ENCODE results near the gene MTCL1. TPM values are rescaled to one million over a fixed set of nuclear protein-coding genes. Genes with fewer than 3 reads are reported as not detected.

MTCL1 gene
- total RNA-seq, 1 experiment from 2014 or later, result 11.2 TPM

GRCh38 chr18:8812631-8813030, 107.3 kb downstream of the MTCL1 start:
- Histone ChIP-seq H3K36me3 (ENCODE audit: insufficient read depth, low read length, poor library complexity, severe bottlenecking) (no peaks in the 10 kb centered on the region), H3K27me3 (replicated peaks; ENCODE audit: insufficient read depth, low read depth, low read length, poor library complexity) (no peaks in the 10 kb centered on the region), H3K4me3 (ENCODE audit: low read depth, low read length, poor library complexity, severe bottlenecking) (no peak overlapping the region), H3K27ac (ENCODE audit: low read depth, low read length, poor library complexity, severe bottlenecking) (no peak overlapping the region), H3K9me3 (ENCODE audit: low read depth, low read length, poor library complexity, severe bottlenecking) (no peaks in the 10 kb centered on the region), H3K4me1 (ENCODE audit: insufficient read depth, low read length, poor library complexity, severe bottlenecking) (no peaks in the 10 kb centered on the region)
- CTCF ChIA-PET, result no interaction called here
- BruUV-seq (replicated peaks), result no TSS peak
- intact Hi-C loops (cut with micrococcal nuclease; ENCODE audit: unreplicated experiment), result loop anchor here (10.0 kb wide), 2 partner anchors 58 to 88 kb away; no protein-coding TSS in a partner anchor
- DNase-seq (ENCODE audit: low spot score), result no peak
- POLR2A ChIA-PET (ENCODE audit: low non-redundant PET), result no interaction called here
- no peak for TF ChIP-seq EZH2 (IDR thresholded peaks at IDR 0.05; ENCODE audit: borderline replicate concordance, low read depth, low read length, poor library complexity, severe bottlenecking)

GRCh38 chr18:8813611-8814010, 108.3 kb downstream of the MTCL1 start:
- no peaks in the 10 kb centered on the region for H3K4me1 ChIP-seq (ENCODE audit: insufficient read depth, low read length, poor library complexity, severe bottlenecking)
- H3K27ac ChIP-seq (ENCODE audit: low read depth, low read length, poor library complexity, severe bottlenecking), result no peak overlapping the region
- ChIA-PET CTCF (no interaction called here), POLR2A (ENCODE audit: low non-redundant PET) (no interaction called here)
- H3K9me3 ChIP-seq (ENCODE audit: low read depth, low read length, poor library complexity, severe bottlenecking), result no peaks in the 10 kb centered on the region
- no peaks in the 10 kb centered on the region for H3K36me3 ChIP-seq (ENCODE audit: insufficient read depth, low read length, poor library complexity, severe bottlenecking)
- no TSS peak for BruUV-seq (replicated peaks)
- DNase-seq (ENCODE audit: low spot score), result no peak
- no peaks in the 10 kb centered on the region for H3K27me3 ChIP-seq (replicated peaks; ENCODE audit: insufficient read depth, low read depth, low read length, poor library complexity)
- TF ChIP-seq CTCF (conservative IDR thresholded peaks at IDR 0.05; ENCODE audit: low read depth, low read length), result no peak
- no peak for TF ChIP-seq EZH2 (IDR thresholded peaks at IDR 0.05; ENCODE audit: borderline replicate concordance, low read depth, low read length, poor library complexity, severe bottlenecking)
- no peak overlapping the region for H3K4me3 ChIP-seq (ENCODE audit: low read depth, low read length, poor library complexity, severe bottlenecking)
- intact Hi-C loops (cut with micrococcal nuclease; ENCODE audit: unreplicated experiment), result loop anchor here (10.0 kb wide), 2 partner anchors 59 to 89 kb away; no protein-coding TSS in a partner anchor

GRCh38 chr18:8814206-8814605, 108.8 kb downstream of the MTCL1 start:
- no TSS peak for BruUV-seq (replicated peaks)
- DNase-seq (ENCODE audit: low spot score), result no peak
- no peaks in the 10 kb centered on the region for H3K4me1 ChIP-seq (ENCODE audit: insufficient read depth, low read length, poor library complexity, severe bottlenecking)
- POLR2A ChIA-PET (ENCODE audit: low non-redundant PET), result no interaction called here
- no peaks in the 10 kb centered on the region for H3K9me3 ChIP-seq (ENCODE audit: low read depth, low read length, poor library complexity, severe bottlenecking)
- TF ChIP-seq CTCF (conservative IDR thresholded peaks at IDR 0.05; ENCODE audit: low read depth, low read length) (no peak), EZH2 (IDR thresholded peaks at IDR 0.05; ENCODE audit: borderline replicate concordance, low read depth, low read length, poor library complexity, severe bottlenecking) (no peak)
- H3K4me3 ChIP-seq (ENCODE audit: low read depth, low read length, poor library complexity, severe bottlenecking), result no peak overlapping the region
- no peak overlapping the region for H3K27ac ChIP-seq (ENCODE audit: low read depth, low read length, poor library complexity, severe bottlenecking)
- CTCF ChIA-PET, result no interaction called here
- no peaks in the 10 kb centered on the region for H3K27me3 ChIP-seq (replicated peaks; ENCODE audit: insufficient read depth, low read depth, low read length, poor library complexity)
- intact Hi-C loops (cut with micrococcal nuclease; ENCODE audit: unreplicated experiment), result loop anchor here (10.0 kb wide), 2 partner anchors 59 to 89 kb away; no protein-coding TSS in a partner anchor
- H3K36me3 ChIP-seq (ENCODE audit: insufficient read depth, low read length, poor library complexity, severe bottlenecking), result no peaks in the 10 kb centered on the region

DNA sequence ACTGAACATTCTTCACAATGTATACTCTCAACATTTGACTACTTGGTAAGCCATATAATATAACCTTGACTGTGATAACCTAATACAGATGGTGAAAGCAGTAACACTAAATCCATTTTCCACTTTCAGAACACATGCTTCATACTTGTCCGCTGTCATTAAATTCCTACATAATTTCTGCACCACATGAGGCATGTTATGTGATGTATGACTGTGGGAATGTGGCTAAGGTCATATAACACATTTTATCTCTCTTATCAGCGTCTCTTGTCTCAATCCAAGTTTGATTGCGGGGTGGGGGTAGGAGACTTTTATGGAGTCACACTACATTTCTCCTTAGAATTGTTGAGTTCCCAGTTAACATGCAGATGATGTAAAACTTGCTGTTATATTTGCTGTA, 110.9 kb downstream of the MTCL1 start:
- intact Hi-C loops (cut with micrococcal nuclease; ENCODE audit: unreplicated experiment), result loop anchor here (10.0 kb wide), 2 partner anchors 61 to 91 kb away; no protein-coding TSS in a partner anchor
- no peak for DNase-seq (ENCODE audit: low spot score)
- ChIA-PET CTCF (no interaction called here), POLR2A (ENCODE audit: low non-redundant PET) (no interaction called here)
- Histone ChIP-seq H3K27me3 (replicated peaks; ENCODE audit: insufficient read depth, low read depth, low read length, poor library complexity) (no peaks in the 10 kb centered on the region), H3K9me3 (ENCODE audit: low read depth, low read length, poor library complexity, severe bottlenecking) (no peaks in the 10 kb centered on the region), H3K4me3 (ENCODE audit: low read depth, low read length, poor library complexity, severe bottlenecking) (no peak overlapping the region), H3K36me3 (ENCODE audit: insufficient read depth, low read length, poor library complexity, severe bottlenecking) (no peaks in the 10 kb centered on the region), H3K4me1 (ENCODE audit: insufficient read depth, low read length, poor library complexity, severe bottlenecking) (no peaks in the 10 kb centered on the region), H3K27ac (ENCODE audit: low read depth, low read length, poor library complexity, severe bottlenecking) (no peak overlapping the region)
- TF ChIP-seq EZH2 (IDR thresholded peaks at IDR 0.05; ENCODE audit: borderline replicate concordance, low read depth, low read length, poor library complexity, severe bottlenecking) (no peak), CTCF (conservative IDR thresholded peaks at IDR 0.05; ENCODE audit: low read depth, low read length) (no peak)
- no TSS peak for BruUV-seq (replicated peaks)

Measured in A673 (cell line).